ENCODE measurements around the gene PPP1R12A.

DNA sequence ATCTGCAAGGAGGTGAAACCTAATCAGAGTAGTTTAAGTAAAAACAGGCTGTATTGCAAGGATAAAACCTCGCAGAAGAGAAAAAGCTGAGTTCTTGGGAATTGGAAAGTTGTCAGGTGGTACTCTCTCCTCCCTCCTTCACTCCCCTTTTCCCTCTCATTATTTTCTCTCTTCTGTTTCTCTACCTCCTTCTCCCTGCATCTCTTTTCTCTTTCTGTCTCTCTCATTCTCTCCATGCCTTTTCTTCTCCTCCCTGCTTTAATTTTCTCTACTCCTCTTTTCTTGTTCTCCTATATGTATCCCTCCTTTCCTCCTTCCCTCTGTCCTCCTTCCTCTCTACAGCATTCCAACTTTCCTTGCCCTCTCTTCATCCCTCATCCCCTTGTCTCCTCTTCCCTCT, 14.2 kb upstream of the PPP1R12A start:
- TF ChIP-seq, protein P1, sequence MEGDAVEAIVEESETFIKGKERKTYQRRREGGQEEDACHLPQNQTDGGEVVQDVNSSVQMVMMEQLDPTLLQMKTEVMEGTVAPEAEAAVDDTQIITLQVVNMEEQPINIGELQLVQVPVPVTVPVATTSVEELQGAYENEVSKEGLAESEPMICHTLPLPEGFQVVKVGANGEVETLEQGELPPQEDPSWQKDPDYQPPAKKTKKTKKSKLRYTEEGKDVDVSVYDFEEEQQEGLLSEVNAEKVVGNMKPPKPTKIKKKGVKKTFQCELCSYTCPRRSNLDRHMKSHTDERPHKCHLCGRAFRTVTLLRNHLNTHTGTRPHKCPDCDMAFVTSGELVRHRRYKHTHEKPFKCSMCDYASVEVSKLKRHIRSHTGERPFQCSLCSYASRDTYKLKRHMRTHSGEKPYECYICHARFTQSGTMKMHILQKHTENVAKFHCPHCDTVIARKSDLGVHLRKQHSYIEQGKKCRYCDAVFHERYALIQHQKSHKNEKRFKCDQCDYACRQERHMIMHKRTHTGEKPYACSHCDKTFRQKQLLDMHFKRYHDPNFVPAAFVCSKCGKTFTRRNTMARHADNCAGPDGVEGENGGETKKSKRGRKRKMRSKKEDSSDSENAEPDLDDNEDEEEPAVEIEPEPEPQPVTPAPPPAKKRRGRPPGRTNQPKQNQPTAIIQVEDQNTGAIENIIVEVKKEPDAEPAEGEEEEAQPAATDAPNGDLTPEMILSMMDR (IDR thresholded peaks at IDR 0.05) = no peak
- no peak for TF ChIP-seq POLR2A (IDR thresholded peaks at IDR 0.05)

All from Peyer's patch (tissue), 4 donors.